Fibroblast of villous mesenchyme (primary cell): Measurements from ENCODE around the gene ECSIT. TPM values are rescaled to one million over a fixed set of nuclear protein-coding genes. Genes with fewer than 3 reads are reported as not detected.
A peak's percentile ranks its signal among the peaks of the same experiment; 100 is the strongest.

ENCODE experiments used
- DNase-seq: peaks from one replicate; pipeline ENCODE4 v3.0.0-alpha.2; 2010; ENCODE audit warnings: low read depth
- H3K4me3 ChIP-seq: 2 replicates; pipeline ENCODE4 v1.5.1; 2011; ENCODE audit warnings: low read depth, mild to moderate bottlenecking, low read length
- CTCF ChIP-seq: IDR thresholded peaks from 2 replicates; pipeline ENCODE4 v1.5.1; 2012; ENCODE audit warnings: low read depth, mild to moderate bottlenecking, low read length; ENCODE audit not compliant: insufficient read depth
- total RNA-seq: library from RNA; depleted of rRNA; stranded (reverse); fragments of >200 nt; gene quantifications from 2 replicates; pipeline ENCODE4 v1.2.3, GENCODE V29; 2012

The ECSIT gene
- total RNA-seq, 1 donor: 22.9 TPM

GRCh38 chr19:11483366-11484111, 45.4 kb downstream of the ECSIT start:
- no peak overlapping the region for H3K4me3 ChIP-seq
- DNase-seq: no peak
- no peak for TF ChIP-seq CTCF

GRCh38 chr19:11482384-11483050, 46.4 kb downstream of the ECSIT start:
- DNase-seq: peak; percentile 76
- peak; percentile 91 for TF ChIP-seq CTCF
- H3K4me3 ChIP-seq: peak overlapping the region; percentile 48

GRCh38 chr19:11481534-11482383, 47.2 kb downstream of the ECSIT start:
- no peak for TF ChIP-seq CTCF
- peak overlapping the region; percentile 48 for H3K4me3 ChIP-seq

GRCh38 chr19:11480715-11481533, 48.0 kb downstream of the ECSIT start, which contains the start of gene ELAVL3:
ELAVL3 (minus strand) TSS chr19:11481046; CDS start chr19:11480608, 438 bp downstream.
- H3K4me3 ChIP-seq: no peak within 1 kb of the TSS
- DNase-seq: no peak
- no peak for TF ChIP-seq CTCF

More at GRCh38 chr19:11481534-11482383, 47.2 kb downstream of the ECSIT start:
- DNase-seq: peak; percentile 86

- no peak for TF ChIP-seq CTCF
- no peak for DNase-seq
- H3K4me3 ChIP-seq: no peak overlapping the region
Observed at GRCh38 chr19:11479898-11480714, 48.8 kb downstream of the ECSIT start.
